Fibroblast of lung (primary cell): ENCODE measurements around the gene AQP12B.
"Not testable (repeated sequence)": the region's sequence is repeated elsewhere in the genome, so short reads cannot be mapped to it uniquely, and the experiment has no call there.

Experiments
- CTCF ChIP-seq, 2 donors: IDR thresholded peaks in 1 of 2; conservative IDR thresholded peaks in 1 of 2; 1 replicate in 1 of 2; 2 replicates in 1 of 2; pipeline ENCODE4 v1.5.1; 2011 to 2012; ENCODE audit warnings: low read length in 2 of 2, control low read depth in 1 of 2, inconsistent platforms in 1 of 2, low read depth in 1 of 2, mild to moderate bottlenecking in 1 of 2
- EZH2 ChIP-seq: IDR thresholded peaks from 2 replicates; pipeline ENCODE4 v1.5.1; 2012; ENCODE audit warnings: low read length, control low read depth, mild to moderate bottlenecking; ENCODE audit errors: missing control alignments

- TF ChIP-seq CTCF (conservative IDR thresholded peaks at IDR 0.05 in 1 of 2, IDR thresholded peaks at IDR 0.05 in 1 of 2; ENCODE audit: low read depth in 1 of 2, low read length in 2 of 2); EZH2: not testable (repeated sequence)
These were observed 8.4 kb upstream of the AQP12B start for GRCh38 chr2:240691075-240691427.
